ENCODE data around the gene FNDC3B. TPM values are rescaled to one million over a fixed set of nuclear protein-coding genes. Genes with fewer than 3 reads are reported as not detected.

The FNDC3B gene
- total RNA-seq, 1 donor from 2014 or later = 54.9 TPM

DNA sequence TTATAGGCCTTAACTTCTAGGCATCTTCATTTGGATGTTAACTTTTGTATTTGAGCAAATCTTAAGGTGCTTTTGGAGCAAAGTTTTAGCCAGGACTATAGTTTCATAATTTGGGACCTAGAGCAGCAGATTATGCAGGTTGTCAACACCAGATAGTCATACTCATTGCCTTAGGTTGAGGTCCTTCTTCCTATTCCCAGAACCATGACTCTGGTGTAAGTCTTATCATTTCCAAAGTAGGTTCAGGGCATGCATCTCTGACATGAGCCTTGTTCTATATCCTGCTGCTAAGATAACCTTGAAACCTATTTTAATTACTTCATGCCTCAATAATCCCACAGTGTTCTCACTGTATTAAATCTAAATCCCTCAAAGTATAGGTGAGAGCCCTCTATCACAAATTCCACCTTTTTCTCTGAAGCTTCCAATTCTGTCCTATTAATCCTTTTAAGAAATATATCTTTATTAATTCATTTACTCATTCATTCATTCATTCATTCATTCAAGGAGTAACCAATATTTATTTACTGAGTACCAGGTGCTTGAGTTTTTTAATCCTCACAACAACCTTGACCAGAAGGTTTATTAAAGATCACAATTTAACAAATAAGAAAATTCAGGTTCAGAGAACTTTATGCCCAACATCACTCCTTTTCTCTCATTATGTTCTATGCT is 2.7 kb upstream of the FNDC3B start:
- Histone ChIP-seq H3K4me1 (no peaks in the 10 kb centered on the region), H3K9me3 (no peaks in the 10 kb centered on the region)

DNA sequence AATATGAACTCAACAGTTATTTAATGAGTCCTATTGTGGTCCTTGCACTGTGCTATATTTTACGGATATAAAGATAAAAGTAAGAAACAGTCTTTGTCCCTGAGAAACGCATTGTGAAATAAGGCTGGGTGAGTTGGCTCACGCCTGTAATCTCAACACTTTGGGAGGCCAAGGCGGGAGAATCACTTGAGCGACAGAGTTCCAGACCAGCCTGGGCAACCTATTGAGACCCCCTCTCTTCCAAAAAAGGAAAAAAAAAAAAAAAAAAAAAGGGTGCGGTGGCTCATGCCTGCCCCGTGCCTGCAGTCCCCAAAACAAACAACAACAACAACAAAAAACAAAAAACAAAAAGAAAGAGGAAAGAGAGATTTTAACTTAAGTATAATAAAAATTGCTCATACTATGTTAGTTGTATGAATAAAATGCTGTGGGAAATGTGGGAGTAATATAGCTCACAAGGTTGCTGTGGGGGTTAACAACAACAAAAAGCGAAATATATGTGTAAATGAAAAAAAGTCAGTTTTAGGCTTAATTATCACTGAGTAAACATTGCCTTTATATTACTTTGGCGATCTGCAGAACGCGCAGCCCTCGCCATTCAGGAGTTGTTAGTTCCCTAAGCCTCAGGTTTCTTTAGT is 461 bp upstream of the FNDC3B start:
- Histone ChIP-seq H3K4me3 (peak overlapping the region; percentile 85 to 94), H3K27me3 (no peaks in the 10 kb centered on the region), H3K27ac (peak overlapping the region; percentile 99 to 100), H3K9me3 (no peaks in the 10 kb centered on the region), H3K4me1 (peaks cover 5 to 14% of the 10 kb centered on the region in 2 donors), H3K36me3 (peaks cover 0 to 3% of the 10 kb centered on the region in 2 donors)
- TF ChIP-seq, protein P1, sequence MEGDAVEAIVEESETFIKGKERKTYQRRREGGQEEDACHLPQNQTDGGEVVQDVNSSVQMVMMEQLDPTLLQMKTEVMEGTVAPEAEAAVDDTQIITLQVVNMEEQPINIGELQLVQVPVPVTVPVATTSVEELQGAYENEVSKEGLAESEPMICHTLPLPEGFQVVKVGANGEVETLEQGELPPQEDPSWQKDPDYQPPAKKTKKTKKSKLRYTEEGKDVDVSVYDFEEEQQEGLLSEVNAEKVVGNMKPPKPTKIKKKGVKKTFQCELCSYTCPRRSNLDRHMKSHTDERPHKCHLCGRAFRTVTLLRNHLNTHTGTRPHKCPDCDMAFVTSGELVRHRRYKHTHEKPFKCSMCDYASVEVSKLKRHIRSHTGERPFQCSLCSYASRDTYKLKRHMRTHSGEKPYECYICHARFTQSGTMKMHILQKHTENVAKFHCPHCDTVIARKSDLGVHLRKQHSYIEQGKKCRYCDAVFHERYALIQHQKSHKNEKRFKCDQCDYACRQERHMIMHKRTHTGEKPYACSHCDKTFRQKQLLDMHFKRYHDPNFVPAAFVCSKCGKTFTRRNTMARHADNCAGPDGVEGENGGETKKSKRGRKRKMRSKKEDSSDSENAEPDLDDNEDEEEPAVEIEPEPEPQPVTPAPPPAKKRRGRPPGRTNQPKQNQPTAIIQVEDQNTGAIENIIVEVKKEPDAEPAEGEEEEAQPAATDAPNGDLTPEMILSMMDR (IDR thresholded peaks at IDR 0.05) = no peak
- no peak for DNase-seq (ENCODE audit: low spot score in 2 of 2)
- intact Hi-C loops (cut with DNase I) = loop anchor here (2.0 to 10.0 kb wide), 5 partner anchors 67 to 392 kb away; partner anchors contain the start of gene PLD1

More for the DNA sequence above, 2.7 kb upstream of the FNDC3B start:
- Histone ChIP-seq H3K27me3 (no peaks in the 10 kb centered on the region), H3K36me3 (peaks cover 0 to 3% of the 10 kb centered on the region in 2 donors), H3K27ac (no peak overlapping the region), H3K4me3 (no peak overlapping the region)
- TF ChIP-seq, protein P1 (IDR thresholded peaks at IDR 0.05) = no peak
- intact Hi-C loops (cut with DNase I) = loop anchor here (2.0 to 10.0 kb wide), 5 partner anchors 64 to 389 kb away; no protein-coding TSS in a partner anchor
- DNase-seq (ENCODE audit: low spot score in 2 of 2) = no peak

DNA sequence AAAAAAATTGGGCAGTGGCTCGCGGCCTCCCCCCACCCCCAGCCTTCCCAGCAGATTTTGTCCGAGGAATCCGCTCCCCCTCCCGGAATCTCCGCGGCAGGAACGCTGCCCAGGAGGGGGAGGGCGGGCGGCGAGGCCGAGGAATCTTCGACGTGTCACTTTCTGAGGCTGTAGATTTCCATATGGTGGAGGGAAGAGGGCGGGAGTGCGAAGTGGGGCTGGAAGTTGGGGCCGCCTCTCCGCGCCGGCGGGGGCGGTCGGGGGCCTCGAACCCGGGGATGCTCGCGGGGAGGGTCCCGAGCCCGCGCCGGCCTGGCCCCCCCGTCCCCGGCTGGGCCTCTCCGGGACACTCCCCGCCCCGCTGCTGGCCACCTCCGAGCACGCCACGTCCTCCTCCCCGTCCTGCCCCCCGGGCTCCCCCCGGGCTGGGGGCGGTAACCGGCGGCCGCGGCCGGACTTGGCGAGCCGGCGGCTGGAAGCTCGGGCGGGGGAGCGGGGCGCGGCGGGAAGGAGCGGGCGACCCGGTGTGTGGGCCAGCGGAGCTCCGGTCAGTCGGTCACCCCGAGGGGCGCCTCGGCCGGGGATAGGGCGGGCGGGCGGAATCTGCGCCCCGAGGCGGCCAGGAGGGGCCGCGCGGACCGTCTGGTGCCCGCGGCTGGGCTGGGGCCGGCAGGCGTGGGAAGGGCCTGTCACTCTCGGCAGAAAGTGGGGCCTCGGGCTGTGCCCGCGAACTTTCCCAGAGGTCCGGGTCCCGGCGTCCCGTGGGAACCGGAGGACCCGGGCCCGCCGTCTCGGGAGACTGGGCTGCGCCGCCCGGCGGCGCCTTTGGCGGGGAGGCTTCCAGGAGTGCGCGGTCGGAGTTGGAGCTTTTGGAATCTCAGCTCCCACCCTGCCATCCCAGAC is 951 bp downstream of the FNDC3B start:
- H3K27me3 ChIP-seq = no peaks in the 10 kb centered on the region
- TF ChIP-seq, protein P1 (IDR thresholded peaks at IDR 0.05) = peak in 1 of 3 experiments; percentile 2
- peaks cover 5 to 23% of the 10 kb centered on the region in 2 donors for H3K4me1 ChIP-seq
- no peaks in the 10 kb centered on the region for H3K9me3 ChIP-seq
- peak; percentile 46 to 92 for DNase-seq (ENCODE audit: low spot score in 2 of 2)
- peak overlapping the region; percentile 99 to 100 for H3K27ac ChIP-seq
- intact Hi-C loops (cut with DNase I) = loop anchor here (2.0 to 5.0 kb wide), 5 partner anchors 16 to 282 kb away; no protein-coding TSS in a partner anchor
- peak overlapping the region; percentile 85 to 94 for H3K4me3 ChIP-seq
- H3K36me3 ChIP-seq = peaks cover 0 to 3% of the 10 kb centered on the region in 2 donors

- no peak for DNase-seq (ENCODE audit: low spot score in 2 of 2)
Measured at GRCh38 chr3:172040981-172041963, 1.9 kb downstream of the FNDC3B start.

More at GRCh38 chr3:172040981-172041963, 1.9 kb downstream of the FNDC3B start:
- H3K27ac ChIP-seq = peak overlapping the region; percentile 99 to 100
- H3K4me1 ChIP-seq = peaks cover 5 to 30% of the 10 kb centered on the region in 2 donors
- no peaks in the 10 kb centered on the region for H3K9me3 ChIP-seq
- TF ChIP-seq, protein P1 (IDR thresholded peaks at IDR 0.05) = no peak
- H3K4me3 ChIP-seq = peak overlapping the region; percentile 85 to 94
- peaks cover 0 to 3% of the 10 kb centered on the region in 2 donors for H3K36me3 ChIP-seq
- H3K27me3 ChIP-seq = no peaks in the 10 kb centered on the region
- intact Hi-C loops (cut with DNase I) = loop anchor here (2.0 to 5.0 kb wide), 5 partner anchors 16 to 281 kb away; no protein-coding TSS in a partner anchor

Data from ascending aorta (tissue), 2 donors.